ENCODE results near the gene REEP2. TPM values are rescaled to one million over a fixed set of nuclear protein-coding genes. Genes with fewer than 3 reads are reported as not detected.
A peak's percentile ranks its signal among the peaks of the same experiment; 100 is the strongest.

Gene REEP2
- total RNA-seq, 1 experiment from 2014 or later, result 3.4 TPM

- peak; percentile 48 for DNase-seq (ENCODE audit: low read depth)
Measured at GRCh38 chr5:138448481-138449398, 9.9 kb downstream of the REEP2 start.

GRCh38 chr5:138449501-138450239 is 10.8 kb downstream of the REEP2 start:
- DNase-seq (ENCODE audit: low read depth), result peak; percentile 90

DNA sequence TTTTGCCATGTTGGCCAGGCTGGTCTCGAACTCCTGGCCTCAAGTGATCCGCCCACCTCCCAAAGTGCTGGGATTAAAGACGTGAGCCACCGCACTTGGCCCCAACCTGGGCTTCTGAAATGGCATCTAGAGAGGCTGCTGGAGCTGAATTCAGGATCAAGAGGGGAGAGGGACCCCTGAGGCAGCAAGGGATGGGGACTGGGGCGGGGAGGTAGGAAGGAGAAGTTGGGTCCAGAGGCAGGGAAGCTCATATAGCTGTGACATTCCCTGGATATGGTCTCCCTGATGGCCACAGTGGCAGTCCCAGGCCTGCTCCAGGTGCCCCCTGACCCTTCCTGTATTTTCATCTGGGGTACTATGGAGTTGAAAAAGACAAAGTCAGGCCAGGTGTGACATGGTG is 12.1 kb downstream of the REEP2 start:
- DNase-seq (ENCODE audit: low read depth), result no peak

DNA sequence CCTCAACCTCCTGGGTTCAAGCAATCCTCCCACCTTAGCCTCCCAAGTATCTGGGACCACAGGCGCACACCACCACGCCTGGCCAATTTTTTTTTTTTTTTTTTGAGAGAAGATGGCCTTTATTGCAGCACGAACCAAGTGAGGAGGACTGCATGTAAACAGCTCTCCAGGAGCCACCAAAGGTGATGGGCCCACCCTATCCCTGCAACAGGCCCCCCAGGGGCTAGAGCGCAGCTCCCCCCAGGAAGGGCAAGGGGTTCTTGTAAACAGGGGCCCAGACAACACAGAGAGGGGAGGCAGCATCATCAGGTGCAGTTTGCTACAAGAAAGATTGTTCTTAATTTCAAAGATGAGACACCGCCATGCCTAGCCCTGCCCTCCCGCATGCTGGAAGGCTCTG is 13.9 kb downstream of the REEP2 start:
- DNase-seq (ENCODE audit: low read depth), result peak; percentile 1

GRCh38 chr5:138453590-138453989 is 14.7 kb downstream of the REEP2 start:
- DNase-seq (ENCODE audit: low read depth), result no peak

- no peak for DNase-seq (ENCODE audit: low read depth)
Measured at GRCh38 chr5:138454121-138454520, 15.3 kb downstream of the REEP2 start.

DNA sequence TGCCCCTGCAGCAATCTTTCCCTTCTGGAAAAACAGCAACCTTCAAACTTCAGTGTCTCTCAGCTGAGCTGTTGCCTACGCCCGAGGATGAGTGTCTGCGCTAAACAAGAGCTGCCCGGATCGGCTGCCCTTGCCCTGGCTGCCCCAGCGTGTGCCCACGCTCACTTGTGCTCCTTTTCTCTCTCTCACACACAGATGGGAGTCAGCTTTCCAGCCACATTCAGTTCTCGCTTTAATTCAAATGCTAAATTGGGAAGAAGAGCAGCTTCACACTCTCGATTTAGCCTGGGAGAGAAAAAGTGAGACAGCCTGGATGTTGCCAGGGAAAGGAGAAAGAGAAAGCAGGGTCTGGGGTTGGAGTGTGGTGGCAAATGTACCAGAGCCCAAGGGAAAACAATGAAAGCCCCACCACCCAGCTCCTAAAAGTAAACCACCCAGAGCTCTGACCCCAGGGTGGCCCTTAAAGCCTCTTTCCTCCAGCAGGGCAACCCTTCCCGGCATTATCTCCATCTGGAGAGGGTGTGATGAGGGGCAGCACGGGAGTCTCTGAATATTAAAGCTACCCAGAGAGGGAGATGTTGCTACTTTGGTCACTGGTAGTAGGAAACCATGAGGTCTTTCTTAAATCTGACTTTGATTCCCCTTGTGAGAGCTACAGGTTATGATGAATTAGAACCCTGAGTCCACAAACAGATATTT is 16.5 kb downstream of the REEP2 start:
- no peak for DNase-seq (ENCODE audit: low read depth)

- no peak for DNase-seq (ENCODE audit: low read depth)
Measured at GRCh38 chr5:138457531-138458275, 18.8 kb downstream of the REEP2 start.

- no peak for DNase-seq (ENCODE audit: low read depth)
Measured at GRCh38 chr5:138458384-138458783, 19.5 kb downstream of the REEP2 start.

DNA sequence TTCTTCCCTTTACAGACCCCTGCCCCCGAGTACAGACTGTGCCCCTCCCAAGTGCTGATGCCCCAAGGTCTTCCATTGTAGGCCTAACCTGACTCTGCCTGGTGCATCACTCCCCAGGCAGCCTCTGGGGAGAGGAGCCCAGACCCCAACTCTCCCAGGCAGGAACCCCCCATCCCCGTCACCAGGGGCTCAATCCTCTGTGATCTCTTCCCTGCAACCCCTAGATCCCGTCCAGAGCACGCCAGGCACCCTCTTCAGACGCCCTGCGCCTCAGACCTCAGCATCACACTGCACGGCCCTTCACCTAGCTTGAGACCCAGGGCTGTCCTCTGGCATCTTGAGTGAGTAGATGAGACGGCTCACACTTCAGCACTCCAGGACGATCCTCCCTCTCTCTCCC is 20.0 kb downstream of the REEP2 start:
- no peak for DNase-seq (ENCODE audit: low read depth)

DNA sequence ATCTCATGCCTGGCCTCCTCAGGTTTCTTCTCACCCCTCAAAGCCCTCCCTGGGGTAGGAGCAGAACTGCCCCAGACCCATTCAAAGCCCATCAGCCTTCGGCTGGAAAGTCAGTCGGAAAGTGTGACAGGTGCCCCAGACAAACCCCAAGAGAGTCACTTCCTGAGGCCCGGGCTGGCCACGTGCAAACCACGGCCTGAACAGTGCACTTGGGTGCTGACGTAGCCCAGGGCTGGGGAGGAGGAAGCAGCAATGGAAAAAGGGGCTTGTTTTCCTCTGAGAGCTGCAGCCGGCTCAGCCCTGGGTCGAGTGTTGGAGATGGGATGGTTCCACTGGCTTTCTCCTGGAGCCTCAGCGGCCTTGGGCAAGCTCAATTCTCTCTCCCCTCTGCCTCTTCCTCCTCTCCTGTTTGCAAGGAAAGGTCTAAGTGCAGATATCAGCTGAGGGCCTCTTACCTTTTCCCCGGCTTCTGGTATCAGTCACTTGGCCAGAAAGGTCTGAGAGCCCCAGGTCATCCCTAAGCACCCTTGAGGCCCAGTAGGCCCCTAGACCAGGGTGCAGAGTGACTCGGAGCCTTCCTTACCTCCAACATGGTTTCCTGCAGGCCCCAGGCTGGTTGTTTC is 20.6 kb downstream of the REEP2 start:
- no peak for DNase-seq (ENCODE audit: low read depth)

DNA sequence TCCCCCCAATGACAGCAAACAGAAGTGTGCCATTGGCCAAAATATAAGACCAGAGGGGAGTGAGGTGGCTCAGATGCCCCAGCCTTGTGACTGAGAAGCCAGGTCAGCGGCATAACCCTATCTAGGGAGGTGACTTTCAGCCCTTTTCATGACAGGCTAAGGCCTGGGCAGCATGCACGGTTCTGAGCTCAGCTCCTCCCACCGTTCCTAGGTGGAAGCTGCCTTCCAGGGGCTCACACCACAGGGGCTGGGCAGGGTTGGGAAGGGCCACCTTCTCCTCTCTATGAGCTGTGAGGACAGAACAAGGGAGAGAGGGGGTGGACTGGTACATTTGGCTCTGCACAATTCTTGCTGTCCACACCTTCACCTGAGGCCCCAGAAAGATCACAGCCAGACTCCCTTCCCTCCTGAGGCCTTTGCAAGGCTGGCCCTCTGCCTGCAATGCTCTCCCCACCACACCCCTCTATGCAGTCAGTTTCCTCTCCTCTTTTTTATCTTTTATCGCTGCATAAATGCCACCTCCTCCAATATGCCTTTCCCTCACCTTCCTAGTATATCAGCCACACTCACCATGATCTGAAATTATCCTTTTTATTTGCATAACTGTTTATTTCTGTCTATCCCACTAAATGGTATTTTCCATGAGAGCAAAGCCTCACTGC is 21.3 kb downstream of the REEP2 start:
- no peak for DNase-seq (ENCODE audit: low read depth)

DNA sequence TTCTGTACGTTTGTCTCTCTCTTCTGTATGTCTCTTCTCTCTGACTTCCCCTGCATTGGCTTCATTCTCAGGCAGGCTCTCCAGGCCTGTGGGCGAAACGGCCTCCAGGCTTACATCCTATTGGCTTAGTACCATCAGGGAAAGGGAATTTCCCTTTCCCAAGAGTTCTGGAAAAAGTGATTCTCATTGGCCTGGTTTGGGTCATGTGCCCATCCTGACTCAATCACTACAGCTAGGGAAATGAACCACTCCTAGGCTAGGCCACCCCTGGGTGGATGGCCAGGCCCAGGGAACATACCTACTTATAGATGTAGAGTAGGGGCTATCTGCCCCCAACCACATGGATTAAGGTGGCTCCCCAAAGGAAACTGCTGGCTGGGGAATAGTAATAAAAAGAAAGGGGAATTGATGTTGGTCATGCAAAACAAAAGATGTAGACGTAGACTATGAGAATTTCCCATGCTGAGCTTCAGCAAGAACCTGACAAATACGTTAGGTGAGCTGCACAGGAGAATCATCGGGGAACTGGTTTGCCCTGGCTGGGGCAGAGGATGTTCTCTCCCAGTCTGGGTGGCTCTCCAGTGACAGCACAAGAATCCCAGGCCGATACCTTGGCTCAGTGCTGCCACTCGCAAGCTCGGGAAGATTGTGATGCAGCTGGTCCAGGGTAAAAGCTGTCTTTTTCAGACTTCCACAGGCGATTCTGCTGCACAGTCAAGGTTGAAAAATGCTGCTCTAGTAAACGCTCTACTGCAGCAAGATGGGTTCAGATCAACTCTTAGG is 22.7 kb downstream of the REEP2 start:
- DNase-seq (ENCODE audit: low read depth), result peak; percentile 83

DNA sequence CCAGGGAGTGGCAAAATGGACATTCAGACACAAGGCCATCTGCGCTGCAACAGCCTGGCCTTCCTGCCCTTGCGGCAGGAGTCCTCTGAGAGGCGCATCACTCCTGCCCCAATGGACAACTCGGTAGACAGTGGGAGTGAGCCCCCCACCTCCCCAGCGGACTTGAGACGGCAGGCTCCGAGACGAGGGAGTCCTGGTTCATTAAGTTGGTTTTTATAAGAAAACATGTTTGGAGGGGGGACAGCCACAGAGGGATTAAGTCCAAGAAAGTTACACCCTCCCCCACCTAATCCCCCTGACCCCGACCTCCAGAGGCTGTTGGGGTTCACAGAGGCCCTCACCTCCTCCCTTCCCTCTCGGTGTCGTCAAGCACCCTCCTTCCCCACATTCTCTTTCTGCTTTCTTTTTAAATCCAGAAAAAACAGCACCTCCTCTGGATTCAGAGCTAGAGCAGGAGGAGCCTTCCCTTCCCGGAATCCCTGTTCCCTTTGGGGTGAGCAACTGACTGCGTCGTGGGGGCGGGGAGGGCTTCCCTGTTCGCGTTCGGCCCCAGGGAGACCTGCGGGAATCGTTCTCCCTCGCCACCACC is 24.7 kb downstream of the REEP2 start:
- DNase-seq (ENCODE audit: low read depth), result peak; percentile 25

- peak; percentile 99 for DNase-seq (ENCODE audit: low read depth)
Measured at GRCh38 chr5:138464008-138464387, 25.1 kb downstream of the REEP2 start.

DNA sequence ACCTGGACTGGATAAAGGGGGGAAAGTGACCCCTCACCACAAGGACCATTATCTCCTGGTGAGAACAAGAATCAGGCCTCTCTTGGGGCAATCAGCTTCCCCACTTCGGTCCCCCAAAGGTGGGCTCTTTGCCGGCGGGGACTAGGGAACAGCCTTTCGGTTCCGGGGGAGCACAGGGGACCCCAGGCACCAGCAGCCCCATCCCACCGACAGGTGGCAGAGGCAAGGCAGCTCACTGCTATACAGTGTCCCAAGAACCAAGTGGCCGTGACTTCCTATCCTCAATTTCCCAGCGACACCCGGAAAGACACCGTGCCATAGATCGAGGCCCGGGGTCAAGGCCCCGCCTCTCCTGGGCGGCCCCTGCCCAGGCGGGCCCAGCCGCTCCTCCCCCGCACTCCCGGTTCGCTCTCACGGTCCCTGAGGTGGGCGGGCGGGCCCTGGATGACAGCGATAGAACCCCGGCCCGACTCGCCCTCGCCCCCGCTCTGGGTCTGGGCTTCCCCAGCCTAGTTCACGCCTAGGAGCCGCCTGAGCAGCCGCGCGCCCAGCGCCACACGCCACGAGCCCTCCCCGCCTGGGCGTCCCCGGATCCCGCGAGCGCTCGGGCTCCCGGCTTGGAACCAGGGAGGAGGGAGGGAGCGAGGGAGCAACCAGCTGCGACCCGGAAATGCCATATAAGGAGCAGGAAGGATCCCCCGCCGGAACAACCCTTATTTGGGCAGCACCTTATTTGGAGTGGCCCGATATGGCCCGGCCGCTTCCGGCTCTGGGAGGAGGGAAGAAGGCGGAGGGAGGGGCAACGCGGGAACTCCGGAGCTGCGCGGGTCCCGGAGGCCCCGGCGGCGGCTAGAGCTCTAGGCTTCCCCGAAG is 25.8 kb downstream of the REEP2 start:
- peak; percentile 99 for DNase-seq (ENCODE audit: low read depth)

DNA sequence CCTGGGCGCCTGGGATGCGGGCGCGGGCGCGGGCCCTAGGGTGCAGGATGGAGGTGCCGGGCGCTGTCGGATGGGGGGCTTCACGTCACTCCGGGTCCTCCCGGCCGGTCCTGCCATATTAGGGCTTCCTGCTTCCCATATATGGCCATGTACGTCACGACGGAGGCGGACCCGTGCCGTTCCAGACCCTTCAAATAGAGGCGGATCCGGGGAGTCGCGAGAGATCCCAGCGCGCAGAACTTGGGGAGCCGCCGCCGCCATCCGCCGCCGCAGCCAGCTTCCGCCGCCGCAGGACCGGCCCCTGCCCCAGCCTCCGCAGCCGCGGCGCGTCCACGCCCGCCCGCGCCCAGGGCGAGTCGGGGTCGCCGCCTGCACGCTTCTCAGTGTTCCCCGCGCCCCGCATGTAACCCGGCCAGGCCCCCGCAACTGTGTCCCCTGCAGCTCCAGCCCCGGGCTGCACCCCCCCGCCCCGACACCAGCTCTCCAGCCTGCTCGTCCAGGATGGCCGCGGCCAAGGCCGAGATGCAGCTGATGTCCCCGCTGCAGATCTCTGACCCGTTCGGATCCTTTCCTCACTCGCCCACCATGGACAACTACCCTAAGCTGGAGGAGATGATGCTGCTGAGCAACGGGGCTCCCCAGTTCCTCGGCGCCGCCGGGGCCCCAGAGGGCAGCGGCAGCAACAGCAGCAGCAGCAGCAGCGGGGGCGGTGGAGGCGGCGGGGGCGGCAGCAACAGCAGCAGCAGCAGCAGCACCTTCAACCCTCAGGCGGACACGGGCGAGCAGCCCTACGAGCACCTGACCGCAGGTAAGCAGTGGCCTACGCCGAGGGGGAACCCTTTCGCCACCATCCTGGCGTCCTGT is 26.6 kb downstream of the REEP2 start, which contains the start of gene EGR1:
EGR1 (plus strand) TSS at position 219 of the 864 bp plus-strand sequence; CDS start at position 502, 283 bp downstream.
- peak; percentile 96 for DNase-seq (ENCODE audit: low read depth)

Data from Daoy (cell line).